Measurements from ENCODE around the gene ZNF44. TPM values are rescaled to one million over a fixed set of nuclear protein-coding genes. Genes with fewer than 3 reads are reported as not detected.

The ZNF44 gene
- total and polyA plus RNA-seq, 2 of the 13 experiments (the other 11 are each of a cell fraction or from before 2014, with no cell fraction given) = 6.9 to 15.7 TPM

- peak; percentile 33; the same call in 1 of the 2 replicates for TF ChIP-seq TARDBP (CRISPR knock-in tag; IDR thresholded peaks at IDR 0.05)
- TF ChIP-seq ZNF800 (CRISPR knock-in tag; IDR thresholded peaks at IDR 0.05) = no peak
- no peak for TF ChIP-seq BORCS8-MEF2B (CRISPR knock-in tag; IDR thresholded peaks at IDR 0.05)
- 0 out of 2 replicates have a peak, but pooled peaks have one; percentile 7 for TF ChIP-seq ZNF34 (CRISPR knock-in tag; IDR thresholded peaks at IDR 0.05; ENCODE audit: borderline replicate concordance)
- peak; percentile 80 for TF ChIP-seq TFDP2 (CRISPR knock-in tag; IDR thresholded peaks at IDR 0.05)
- no peak for TF ChIP-seq ZNF639 (CRISPR knock-in tag; conservative IDR thresholded peaks at IDR 0.05)
- peak; percentile 62 for TF ChIP-seq MXD4 (CRISPR knock-in tag; IDR thresholded peaks at IDR 0.05)
- TF ChIP-seq CERS6 (CRISPR knock-in tag; IDR thresholded peaks at IDR 0.05) = no peak
- TF ChIP-seq ATF5 (CRISPR knock-in tag; IDR thresholded peaks at IDR 0.05; ENCODE audit: low read depth) = no peak
- TF ChIP-seq PRMT3 (CRISPR knock-in tag; IDR thresholded peaks at IDR 0.05; ENCODE audit: borderline replicate concordance, low read depth) = no peak; the same call in 1 of the 2 replicates
- TF ChIP-seq TEF (CRISPR knock-in tag; IDR thresholded peaks at IDR 0.05) = no peak; the same call in 1 of the 2 replicates
- no peak for TF ChIP-seq ZNF367 (CRISPR knock-in tag; IDR thresholded peaks at IDR 0.05; ENCODE audit: borderline replicate concordance)
- TF ChIP-seq HOMEZ (CRISPR knock-in tag; IDR thresholded peaks at IDR 0.05; ENCODE audit: low read depth) = no peak; the same call in 1 of the 2 replicates
- TF ChIP-seq ZNF44 (CRISPR knock-in tag; IDR thresholded peaks at IDR 0.05) = no peak
- TF ChIP-seq PBX3 (CRISPR knock-in tag; IDR thresholded peaks at IDR 0.05; ENCODE audit: borderline replicate concordance) = peak; percentile 89; the same call in 1 of the 2 replicates
- no peak for TF ChIP-seq ZNF660 (CRISPR knock-in tag; IDR thresholded peaks at IDR 0.05; ENCODE audit: borderline replicate concordance, low read depth)
- peak; percentile 85 for TF ChIP-seq ZNF547 (CRISPR knock-in tag; IDR thresholded peaks at IDR 0.05)
Measured at GRCh38 chr19:12333162-12334159, 38.8 kb upstream of the ZNF44 start, which contains the start of gene ZNF563 (continued).

All from HepG2 (cell line).